PFSK-1 (cell line): ENCODE data around the gene ACTN2. TPM values are rescaled to one million over a fixed set of nuclear protein-coding genes. Genes with fewer than 3 reads are reported as not detected.

Source experiments
- FOXP2 ChIP-seq: optimal IDR thresholded peaks from 2 replicates; pipeline ENCODE3; 2011; ENCODE audit warnings: borderline replicate concordance, control low read depth, inconsistent platforms; ENCODE audit not compliant: insufficient read depth; ENCODE audit errors: extremely low read length, extremely low read depth
- POLR2AphosphoS5 ChIP-seq: IDR thresholded peaks from 2 replicates; pipeline ENCODE4 v1.6.1; 2012; ENCODE audit warnings: low read depth, mild to moderate bottlenecking, control low read depth, low read length, moderate library complexity
- SIN3A ChIP-seq: IDR thresholded peaks from 2 replicates; pipeline ENCODE4 v1.6.1; 2012; ENCODE audit warnings: mild to moderate bottlenecking, low read length, moderate library complexity, borderline replicate concordance; ENCODE audit not compliant: insufficient read depth
- TAF1 ChIP-seq: IDR thresholded peaks from 2 replicates; pipeline ENCODE4 v1.6.1; 2012; ENCODE audit warnings: low read length, control low read depth, borderline replicate concordance; ENCODE audit not compliant: insufficient read depth
- polyA plus RNA-seq: library from polyadenylated mRNA; unstranded; fragments of >200 nt; gene quantifications from one replicate; pipeline ENCODE4 v1.2.1, GENCODE V29; 2012; ENCODE audit warnings: low read depth, missing spikeins; ENCODE audit not compliant: insufficient read length
- TF ChIP-seq, protein P1 (sequence below), 2 experiments: IDR thresholded peaks; 2 replicates each; pipeline versions ENCODE4 v1.6.1 to v1.8.0; 2011 to 2012; ENCODE audit warnings: low read depth in 2 of 2, low read length in 2 of 2, control low read depth in 1 of 2, inconsistent platforms in 1 of 2, mild to moderate bottlenecking in 1 of 2, moderate library complexity in 1 of 2; ENCODE audit not compliant: insufficient read depth in 1 of 2

ACTN2 gene
- not detected for polyA plus RNA-seq

DNA sequence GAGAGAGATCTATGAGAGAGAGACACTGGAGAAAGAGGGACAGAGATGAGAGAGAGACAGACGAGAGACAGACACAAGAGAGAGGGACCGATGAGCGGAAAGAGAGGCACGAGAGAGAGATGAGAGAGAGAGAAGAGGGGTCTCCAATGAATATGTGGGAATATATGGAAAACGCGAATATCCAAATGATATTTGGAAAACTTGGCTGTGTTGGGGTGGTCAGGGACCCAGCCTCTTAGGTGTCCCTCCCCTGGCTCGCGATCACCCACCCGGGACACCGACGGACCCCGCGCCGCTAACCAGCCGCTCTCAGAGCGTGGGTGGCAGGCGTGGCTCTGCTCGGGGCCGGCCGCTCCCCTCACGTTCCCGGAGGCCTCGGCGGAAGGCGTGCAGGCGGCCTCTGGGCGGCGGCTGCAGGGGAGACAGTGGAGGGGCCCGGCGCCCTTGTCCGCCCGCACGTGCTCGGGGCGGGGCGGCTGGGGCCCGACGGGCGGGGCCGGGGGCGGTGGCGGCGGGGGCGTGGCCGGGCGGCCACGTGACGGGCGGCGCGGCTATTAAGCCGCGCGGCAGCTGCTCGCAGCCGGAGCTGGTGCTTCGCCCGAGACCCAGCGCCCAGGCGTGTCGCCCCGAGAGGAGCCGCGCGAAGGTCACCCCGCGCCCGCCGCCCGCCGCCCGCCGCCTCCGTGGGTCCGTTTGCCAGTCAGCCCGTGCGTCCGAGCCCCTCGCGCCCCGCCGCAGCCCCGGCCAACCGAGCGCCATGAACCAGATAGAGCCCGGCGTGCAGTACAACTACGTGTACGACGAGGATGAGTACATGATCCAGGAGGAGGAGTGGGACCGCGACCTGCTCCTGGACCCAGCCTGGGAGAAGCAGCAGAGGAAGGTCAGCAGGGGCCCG is at the start of gene ACTN2:
TSS of gene ACTN2 (plus strand) at position 583 of the 898 bp plus-strand sequence. CDS start at position 758, 175 bp downstream.
- no peak for TF ChIP-seq FOXP2
- no peak for TF ChIP-seq POLR2AphosphoS5
- TF ChIP-seq, protein P1, sequence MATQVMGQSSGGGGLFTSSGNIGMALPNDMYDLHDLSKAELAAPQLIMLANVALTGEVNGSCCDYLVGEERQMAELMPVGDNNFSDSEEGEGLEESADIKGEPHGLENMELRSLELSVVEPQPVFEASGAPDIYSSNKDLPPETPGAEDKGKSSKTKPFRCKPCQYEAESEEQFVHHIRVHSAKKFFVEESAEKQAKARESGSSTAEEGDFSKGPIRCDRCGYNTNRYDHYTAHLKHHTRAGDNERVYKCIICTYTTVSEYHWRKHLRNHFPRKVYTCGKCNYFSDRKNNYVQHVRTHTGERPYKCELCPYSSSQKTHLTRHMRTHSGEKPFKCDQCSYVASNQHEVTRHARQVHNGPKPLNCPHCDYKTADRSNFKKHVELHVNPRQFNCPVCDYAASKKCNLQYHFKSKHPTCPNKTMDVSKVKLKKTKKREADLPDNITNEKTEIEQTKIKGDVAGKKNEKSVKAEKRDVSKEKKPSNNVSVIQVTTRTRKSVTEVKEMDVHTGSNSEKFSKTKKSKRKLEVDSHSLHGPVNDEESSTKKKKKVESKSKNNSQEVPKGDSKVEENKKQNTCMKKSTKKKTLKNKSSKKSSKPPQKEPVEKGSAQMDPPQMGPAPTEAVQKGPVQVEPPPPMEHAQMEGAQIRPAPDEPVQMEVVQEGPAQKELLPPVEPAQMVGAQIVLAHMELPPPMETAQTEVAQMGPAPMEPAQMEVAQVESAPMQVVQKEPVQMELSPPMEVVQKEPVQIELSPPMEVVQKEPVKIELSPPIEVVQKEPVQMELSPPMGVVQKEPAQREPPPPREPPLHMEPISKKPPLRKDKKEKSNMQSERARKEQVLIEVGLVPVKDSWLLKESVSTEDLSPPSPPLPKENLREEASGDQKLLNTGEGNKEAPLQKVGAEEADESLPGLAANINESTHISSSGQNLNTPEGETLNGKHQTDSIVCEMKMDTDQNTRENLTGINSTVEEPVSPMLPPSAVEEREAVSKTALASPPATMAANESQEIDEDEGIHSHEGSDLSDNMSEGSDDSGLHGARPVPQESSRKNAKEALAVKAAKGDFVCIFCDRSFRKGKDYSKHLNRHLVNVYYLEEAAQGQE (IDR thresholded peaks at IDR 0.05; ENCODE audit: insufficient read depth in 1 of 2, low read depth in 2 of 2, low read length in 2 of 2) = no peak
- no peak for TF ChIP-seq TAF1
- TF ChIP-seq SIN3A = no peak

DNA sequence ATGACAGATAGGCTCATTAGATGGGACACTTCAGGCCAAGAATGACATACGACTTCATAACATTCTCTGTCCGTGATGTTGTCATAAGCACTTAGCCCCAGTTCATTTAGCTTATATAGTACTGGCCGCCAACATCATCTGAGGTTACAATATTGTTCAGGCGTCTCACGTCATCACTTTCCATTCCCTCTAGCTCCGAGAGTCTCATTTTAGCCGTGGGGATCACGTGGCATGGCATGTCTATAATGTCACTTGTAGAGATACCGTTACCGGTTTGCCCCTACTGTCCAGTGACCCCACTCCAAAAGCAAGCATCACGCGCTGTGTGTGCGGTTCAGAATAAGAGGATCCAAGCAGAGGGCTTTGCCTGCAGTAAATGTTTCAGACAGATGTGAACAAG is 47.4 kb upstream of the ACTN2 start:
- TF ChIP-seq, protein P1 (IDR thresholded peaks at IDR 0.05; ENCODE audit: insufficient read depth in 1 of 2, low read depth in 2 of 2, low read length in 2 of 2) = no peak
- TF ChIP-seq SIN3A (no peak), FOXP2 (no peak), TAF1 (no peak), POLR2AphosphoS5 (no peak)

DNA sequence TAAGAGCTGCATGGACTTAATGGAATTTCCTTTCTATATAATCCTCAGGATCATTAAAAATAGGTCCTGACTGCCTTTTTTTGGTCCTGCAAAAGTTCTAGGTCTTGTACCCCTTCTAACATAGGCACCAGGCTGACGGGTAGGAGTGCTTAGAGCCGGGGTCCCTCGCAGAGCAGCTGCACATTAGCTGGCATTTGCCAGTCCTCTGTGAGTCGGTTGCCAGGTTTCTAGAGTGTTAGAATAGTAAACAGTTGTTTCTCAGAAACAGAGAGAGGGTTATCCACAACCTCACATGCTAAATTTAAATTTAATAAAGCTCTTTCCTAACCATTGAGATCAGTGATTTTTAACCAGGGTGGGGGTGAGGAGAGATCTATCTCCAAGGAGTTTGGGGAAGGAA is 46.6 kb upstream of the ACTN2 start:
- TF ChIP-seq POLR2AphosphoS5 (no peak), SIN3A (no peak), FOXP2 (no peak), TAF1 (no peak)
- TF ChIP-seq, protein P1 (IDR thresholded peaks at IDR 0.05; ENCODE audit: insufficient read depth in 1 of 2, low read depth in 2 of 2, low read length in 2 of 2) = no peak

DNA sequence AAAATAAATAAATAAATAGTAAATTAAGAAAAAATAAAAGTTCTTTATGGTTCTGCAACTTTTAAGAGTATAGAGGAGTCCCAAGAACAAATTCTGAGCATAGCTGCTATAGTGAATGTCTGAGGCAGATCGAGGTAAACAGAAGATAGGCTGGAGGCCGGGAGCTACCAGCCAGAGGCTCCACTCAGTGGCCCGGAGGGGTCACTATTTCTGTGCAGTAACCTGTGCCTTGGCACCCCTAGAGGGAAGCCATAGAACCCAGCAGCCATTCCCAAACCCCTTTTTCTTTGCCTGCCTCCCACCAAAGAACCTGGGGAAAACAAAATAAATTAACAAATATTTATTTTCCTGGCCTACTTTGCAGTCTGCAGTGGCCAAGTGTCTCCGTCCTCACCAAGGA is 43.5 kb upstream of the ACTN2 start:
- TF ChIP-seq, protein P1 (IDR thresholded peaks at IDR 0.05; ENCODE audit: insufficient read depth in 1 of 2, low read depth in 2 of 2, low read length in 2 of 2) = no peak
- no peak for TF ChIP-seq TAF1
- TF ChIP-seq SIN3A = no peak
- TF ChIP-seq FOXP2 = no peak
- TF ChIP-seq POLR2AphosphoS5 = no peak
